ENCODE data around the gene GAS2L1.

DNA sequence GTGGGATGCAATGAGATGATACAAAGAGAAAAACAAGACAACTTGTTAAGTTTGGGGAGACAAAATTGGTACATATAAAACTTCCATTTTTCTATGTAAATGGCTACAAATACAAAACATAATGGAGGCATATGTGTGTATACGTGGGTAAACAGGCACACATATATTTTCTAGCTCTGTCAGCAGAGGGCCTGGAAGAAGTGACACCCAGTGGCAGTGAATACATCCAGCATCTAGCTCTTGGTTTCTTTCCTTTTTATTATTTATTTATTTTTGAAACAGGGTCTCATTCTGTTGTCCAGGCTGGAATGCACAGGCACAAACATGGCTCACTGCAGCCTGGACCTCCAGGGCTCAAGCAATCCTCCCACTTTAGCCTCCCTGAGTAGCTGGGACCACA lies 14.1 kb downstream of the GAS2L1 start:
- TF ChIP-seq EP300 (IDR thresholded peaks at IDR 0.05), result no peak
- TF ChIP-seq, protein P1, sequence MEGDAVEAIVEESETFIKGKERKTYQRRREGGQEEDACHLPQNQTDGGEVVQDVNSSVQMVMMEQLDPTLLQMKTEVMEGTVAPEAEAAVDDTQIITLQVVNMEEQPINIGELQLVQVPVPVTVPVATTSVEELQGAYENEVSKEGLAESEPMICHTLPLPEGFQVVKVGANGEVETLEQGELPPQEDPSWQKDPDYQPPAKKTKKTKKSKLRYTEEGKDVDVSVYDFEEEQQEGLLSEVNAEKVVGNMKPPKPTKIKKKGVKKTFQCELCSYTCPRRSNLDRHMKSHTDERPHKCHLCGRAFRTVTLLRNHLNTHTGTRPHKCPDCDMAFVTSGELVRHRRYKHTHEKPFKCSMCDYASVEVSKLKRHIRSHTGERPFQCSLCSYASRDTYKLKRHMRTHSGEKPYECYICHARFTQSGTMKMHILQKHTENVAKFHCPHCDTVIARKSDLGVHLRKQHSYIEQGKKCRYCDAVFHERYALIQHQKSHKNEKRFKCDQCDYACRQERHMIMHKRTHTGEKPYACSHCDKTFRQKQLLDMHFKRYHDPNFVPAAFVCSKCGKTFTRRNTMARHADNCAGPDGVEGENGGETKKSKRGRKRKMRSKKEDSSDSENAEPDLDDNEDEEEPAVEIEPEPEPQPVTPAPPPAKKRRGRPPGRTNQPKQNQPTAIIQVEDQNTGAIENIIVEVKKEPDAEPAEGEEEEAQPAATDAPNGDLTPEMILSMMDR (IDR thresholded peaks at IDR 0.05), result no peak
- TF ChIP-seq POLR2A (IDR thresholded peaks at IDR 0.05), result no peak

Data from stomach (tissue), 4 donors.